ENCODE results near the gene AKAP10. TPM values are rescaled to one million over a fixed set of nuclear protein-coding genes. Genes with fewer than 3 reads are reported as not detected.

Gene AKAP10
- total and polyA plus RNA-seq, 2 donors (not counting 1 experiment from before 2014, with no cell fraction given): 20.6 to 71.2 TPM

- Histone ChIP-seq H3K9ac (ENCODE audit: low read length) (no peak overlapping the region), H3K36me3 (replicated peaks in 1 of 2; ENCODE audit: control extremely low read depth in 1 of 2, control insufficient read depth in 1 of 2, extremely low read depth in 1 of 2, insufficient read depth in 2 of 2, low read length in 1 of 2) (peaks cover 10 to 47% of the 10 kb centered on the region in 2 experiments), H4K20me1 (ENCODE audit: control insufficient read depth, insufficient read depth, low read length, poor library complexity, severe bottlenecking) (peaks cover 57% of the 10 kb centered on the region), H3K4me1 (ENCODE audit: control insufficient read depth in 2 of 2, insufficient read depth in 2 of 2, low read length in 2 of 2) (no peaks in the 10 kb centered on the region), H3K27me3 (replicated peaks in 1 of 4; ENCODE audit: control extremely low read depth in 1 of 4, control insufficient read depth in 3 of 4, insufficient read depth in 4 of 4, low read length in 3 of 4) (no peaks in the 10 kb centered on the region), H3K79me2 (ENCODE audit: control insufficient read depth, insufficient read depth, low read length) (peaks cover 80% of the 10 kb centered on the region), H3K27ac (ENCODE audit: low read length in 2 of 2) (no peak overlapping the region), H3K9me3 (ENCODE audit: control extremely low read depth in 1 of 3, control insufficient read depth in 2 of 3, insufficient read depth in 1 of 3, low read length in 2 of 3) (peaks cover 0 to 4% (median 0%) of the 10 kb centered on the region in 3 donors), H2AFZ (ENCODE audit: insufficient read depth, low read depth, low read length, poor library complexity, severe bottlenecking) (no peak overlapping the region), H3K4me3 (ENCODE audit: control extremely low read depth in 1 of 5, extremely low read depth in 1 of 5, insufficient read depth in 1 of 5, low read depth in 2 of 5, low read length in 4 of 5) (no peak overlapping the region), H3K4me2 (replicated peaks; ENCODE audit: low read depth, low read length, poor library complexity, severe bottlenecking) (no peak overlapping the region)
- no peaks in the 10 kb centered on the region for H3K9me3 Mint-ChIP-seq (ENCODE audit: insufficient read depth)
- TF ChIP-seq EZH2 (IDR thresholded peaks at IDR 0.05; ENCODE audit: borderline replicate concordance, insufficient read depth, low read depth, low read length, poor library complexity, severe bottlenecking): no peak
- TF ChIP-seq CTCF (IDR thresholded peaks at IDR 0.05): no peak
- H3K27ac Mint-ChIP-seq: peak overlapping the region; percentile 21
- ChIA-PET POLR2A (no interaction called here), CTCF (no interaction called here)
- peaks cover 15% of the 10 kb centered on the region for H3K4me1 Mint-ChIP-seq
- intact Hi-C loops (cut with micrococcal nuclease): no loop called here
- no peak for ATAC-seq (ENCODE audit: low read depth)
- no peaks in the 10 kb centered on the region for H3K27me3 Mint-ChIP-seq
- no peak overlapping the region for H3K4me3 Mint-ChIP-seq
- no peak for DNase-seq
- 100% methylated on average over 2 of the region's 5 CpGs for WGBS (ENCODE audit: insufficient coverage)
Measured at GRCh38 chr17:19958023-19958422, 19.6 kb downstream of the AKAP10 start.

- 96% methylated on average over 5 of the region's 7 CpGs for WGBS (ENCODE audit: insufficient coverage)
- intact Hi-C loops (cut with micrococcal nuclease): no loop called here
- CTCF ChIA-PET: no interaction called here
Measured at GRCh38 chr17:19955099-19955498, 22.5 kb downstream of the AKAP10 start.

More at GRCh38 chr17:19955099-19955498, 22.5 kb downstream of the AKAP10 start:
- Histone ChIP-seq H3K4me3 (ENCODE audit: control extremely low read depth in 1 of 5, extremely low read depth in 1 of 5, insufficient read depth in 1 of 5, low read depth in 2 of 5, low read length in 4 of 5) (no peak overlapping the region), H3K4me1 (ENCODE audit: control insufficient read depth in 2 of 2, insufficient read depth in 2 of 2, low read length in 2 of 2) (no peaks in the 10 kb centered on the region), H4K20me1 (ENCODE audit: control insufficient read depth, insufficient read depth, low read length, poor library complexity, severe bottlenecking) (peaks cover 55% of the 10 kb centered on the region), H2AFZ (ENCODE audit: insufficient read depth, low read depth, low read length, poor library complexity, severe bottlenecking) (no peak overlapping the region), H3K4me2 (replicated peaks; ENCODE audit: low read depth, low read length, poor library complexity, severe bottlenecking) (no peak overlapping the region), H3K79me2 (ENCODE audit: control insufficient read depth, insufficient read depth, low read length) (peaks cover 74% of the 10 kb centered on the region), H3K9ac (ENCODE audit: low read length) (no peak overlapping the region), H3K9me3 (ENCODE audit: control extremely low read depth in 1 of 3, control insufficient read depth in 2 of 3, insufficient read depth in 1 of 3, low read length in 2 of 3) (peaks cover 0 to 4% (median 0%) of the 10 kb centered on the region in 3 donors), H3K27me3 (replicated peaks in 1 of 4; ENCODE audit: control extremely low read depth in 1 of 4, control insufficient read depth in 3 of 4, insufficient read depth in 4 of 4, low read length in 3 of 4) (no peaks in the 10 kb centered on the region), H3K27ac (ENCODE audit: low read length in 2 of 2) (no peak overlapping the region), H3K36me3 (replicated peaks in 1 of 2; ENCODE audit: control extremely low read depth in 1 of 2, control insufficient read depth in 1 of 2, extremely low read depth in 1 of 2, insufficient read depth in 2 of 2, low read length in 1 of 2) (peaks cover 8 to 37% of the 10 kb centered on the region in 2 experiments)
- no peak for DNase-seq
- H3K4me1 Mint-ChIP-seq: peaks cover 20% of the 10 kb centered on the region
- no peaks in the 10 kb centered on the region for H3K27me3 Mint-ChIP-seq
- ATAC-seq (ENCODE audit: low read depth): no peak
- TF ChIP-seq CTCF (IDR thresholded peaks at IDR 0.05): no peak
- no peak for TF ChIP-seq EZH2 (IDR thresholded peaks at IDR 0.05; ENCODE audit: borderline replicate concordance, insufficient read depth, low read depth, low read length, poor library complexity, severe bottlenecking)
- no peak overlapping the region for H3K4me3 Mint-ChIP-seq
- no peak overlapping the region for H3K27ac Mint-ChIP-seq
- POLR2A ChIA-PET: no interaction called here
- no peaks in the 10 kb centered on the region for H3K9me3 Mint-ChIP-seq (ENCODE audit: insufficient read depth)

Data from B cell (primary cell).